ENCODE results near the gene VPS51.
"Not testable (repeated sequence)": the region's sequence is repeated elsewhere in the genome, so short reads cannot be mapped to it uniquely, and the experiment has no call there.

VPS51 gene

DNA sequence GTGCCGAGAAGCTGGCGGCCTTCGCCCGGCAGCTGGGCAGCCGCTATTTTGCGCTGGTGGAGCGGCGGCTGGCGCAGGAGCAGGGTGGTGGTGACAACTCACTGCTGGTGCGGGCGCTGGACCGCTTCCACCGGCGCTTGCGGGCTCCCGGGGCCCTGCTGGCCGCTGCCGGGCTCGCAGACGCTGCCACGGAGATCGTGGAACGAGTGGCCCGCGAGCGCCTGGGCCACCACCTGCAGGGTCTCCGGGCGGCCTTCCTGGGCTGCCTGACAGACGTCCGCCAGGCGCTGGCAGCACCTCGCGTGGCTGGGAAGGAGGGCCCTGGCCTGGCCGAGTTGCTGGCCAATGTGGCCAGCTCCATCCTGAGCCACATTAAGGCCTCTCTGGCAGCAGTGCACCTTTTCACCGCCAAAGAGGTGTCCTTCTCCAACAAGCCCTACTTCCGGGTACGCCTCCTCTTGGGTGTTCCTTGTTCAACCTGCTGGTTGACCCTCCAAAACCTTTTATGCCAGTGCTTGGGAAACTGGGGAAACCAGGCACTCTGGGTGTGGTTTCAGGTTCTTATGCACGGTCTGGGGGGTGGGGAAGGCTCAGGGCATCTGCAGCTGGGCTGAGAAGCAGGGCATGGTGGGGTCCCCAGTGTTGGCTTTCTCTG is 12.6 kb downstream of the VPS51 start:
- no peak for DNase-seq

DNA sequence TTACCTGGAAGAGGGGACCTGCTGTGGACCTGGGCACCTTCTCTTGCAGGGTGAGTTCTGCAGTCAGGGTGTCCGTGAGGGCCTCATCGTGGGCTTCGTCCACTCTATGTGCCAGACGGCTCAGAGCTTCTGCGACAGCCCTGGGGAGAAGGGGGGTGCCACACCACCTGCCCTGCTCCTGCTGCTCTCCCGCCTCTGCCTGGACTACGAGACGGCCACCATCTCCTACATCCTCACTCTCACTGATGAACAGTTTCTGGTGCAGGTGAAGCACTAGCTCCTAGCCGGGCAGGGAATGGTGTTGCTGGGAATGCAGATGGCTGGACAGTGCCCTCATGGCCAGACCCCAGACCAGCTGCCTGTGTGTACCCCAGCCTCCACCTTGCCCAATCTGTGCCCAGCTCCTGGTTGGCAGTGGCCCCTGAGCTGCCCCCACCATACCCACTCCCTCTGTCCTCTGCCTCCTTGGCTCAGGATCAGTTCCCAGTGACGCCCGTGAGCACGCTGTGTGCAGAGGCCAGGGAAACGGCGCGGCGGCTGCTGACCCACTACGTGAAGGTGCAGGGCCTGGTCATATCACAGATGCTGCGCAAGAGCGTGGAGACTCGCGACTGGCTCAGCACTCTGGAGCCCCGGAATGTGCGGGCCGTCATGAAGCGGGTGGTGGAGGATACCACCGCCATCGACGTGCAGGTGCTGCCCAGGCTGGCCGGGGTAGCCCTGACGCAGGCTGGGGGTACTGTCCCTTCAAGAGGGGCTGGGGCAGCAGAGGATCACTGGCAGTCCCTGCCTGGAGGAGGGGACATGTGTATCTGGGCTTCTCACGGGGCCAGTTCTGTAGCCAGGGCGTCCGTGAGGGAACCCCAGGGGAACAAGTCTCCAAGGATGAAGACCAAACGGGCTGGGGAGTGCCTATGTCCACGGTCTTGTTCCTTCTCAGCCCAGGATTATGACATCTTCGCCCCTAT is 13.5 kb downstream of the VPS51 start:
- no peak for DNase-seq

DNA sequence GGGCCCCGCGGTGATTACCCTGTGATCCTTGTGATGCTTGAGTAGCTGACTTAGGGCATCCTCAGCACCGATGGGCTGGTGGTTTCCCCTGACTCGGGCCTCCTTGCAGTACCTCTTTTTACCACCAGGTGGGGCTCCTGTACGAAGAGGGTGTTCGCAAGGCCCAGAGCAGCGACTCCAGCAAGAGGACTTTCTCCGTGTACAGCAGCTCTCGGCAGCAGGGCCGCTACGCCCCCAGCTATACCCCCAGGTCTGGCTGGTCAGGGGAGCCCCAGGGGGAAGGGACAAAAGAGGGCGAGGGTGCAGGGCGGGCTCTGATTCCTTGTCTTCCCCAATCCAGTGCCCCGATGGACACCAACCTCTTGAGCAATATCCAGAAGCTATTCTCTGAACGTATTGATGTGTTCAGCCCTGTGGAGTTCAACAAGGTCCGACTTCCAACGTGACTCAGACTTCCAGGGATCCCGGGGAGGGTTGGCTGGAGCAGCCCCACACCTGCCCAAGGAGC is 14.4 kb downstream of the VPS51 start:
- peak; percentile 39 for DNase-seq

- DNase-seq, result no peak
Observed at GRCh38 chr11:65111159-65111743, 15.2 kb downstream of the VPS51 start.

DNA sequence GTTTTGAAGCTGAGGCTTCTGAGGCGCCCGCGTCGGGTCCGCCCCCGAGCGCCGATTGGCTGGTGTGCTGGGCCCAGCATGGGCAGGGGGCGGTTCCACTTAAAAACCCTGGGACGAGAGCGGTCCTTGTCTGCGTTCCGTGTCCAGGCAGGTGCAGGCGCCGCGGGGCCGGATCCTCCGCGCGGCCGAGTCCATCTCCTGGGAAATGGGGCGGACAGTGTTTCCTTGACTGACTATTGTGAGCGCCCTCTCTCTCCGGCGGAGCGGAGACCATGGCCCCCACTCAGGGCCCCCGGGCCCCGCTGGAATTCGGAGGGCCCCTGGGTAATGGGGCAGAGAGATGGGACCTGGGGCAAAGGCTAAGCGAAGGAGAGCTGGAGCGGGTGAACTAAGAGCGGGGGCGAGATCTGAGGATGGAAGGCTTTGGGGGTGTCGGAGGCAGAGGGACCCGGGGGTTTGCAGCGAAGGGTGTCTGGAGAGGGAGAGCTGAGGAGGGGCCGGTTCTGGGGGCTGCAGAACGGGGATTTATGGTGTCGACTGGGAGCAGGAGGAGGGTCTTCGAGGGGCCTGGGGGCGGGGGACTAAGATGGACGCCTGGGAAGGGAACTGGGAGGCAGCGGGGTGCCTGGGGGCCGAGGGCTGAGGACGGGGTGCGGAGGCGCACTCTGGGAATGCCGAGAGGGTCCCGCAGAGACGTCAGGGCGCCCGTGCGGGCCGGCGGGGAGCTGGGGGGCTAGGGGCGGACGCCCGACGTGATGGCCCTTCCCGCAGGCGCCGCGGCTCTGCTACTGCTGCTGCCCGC is 15.9 kb downstream of the VPS51 start, which contains the start of gene TM7SF2:
TSS of gene TM7SF2 (plus strand) at position 129 of the 802 bp plus-strand sequence. CDS start at position 273, 144 bp downstream.
- DNase-seq, result peak; percentile 89

DNA sequence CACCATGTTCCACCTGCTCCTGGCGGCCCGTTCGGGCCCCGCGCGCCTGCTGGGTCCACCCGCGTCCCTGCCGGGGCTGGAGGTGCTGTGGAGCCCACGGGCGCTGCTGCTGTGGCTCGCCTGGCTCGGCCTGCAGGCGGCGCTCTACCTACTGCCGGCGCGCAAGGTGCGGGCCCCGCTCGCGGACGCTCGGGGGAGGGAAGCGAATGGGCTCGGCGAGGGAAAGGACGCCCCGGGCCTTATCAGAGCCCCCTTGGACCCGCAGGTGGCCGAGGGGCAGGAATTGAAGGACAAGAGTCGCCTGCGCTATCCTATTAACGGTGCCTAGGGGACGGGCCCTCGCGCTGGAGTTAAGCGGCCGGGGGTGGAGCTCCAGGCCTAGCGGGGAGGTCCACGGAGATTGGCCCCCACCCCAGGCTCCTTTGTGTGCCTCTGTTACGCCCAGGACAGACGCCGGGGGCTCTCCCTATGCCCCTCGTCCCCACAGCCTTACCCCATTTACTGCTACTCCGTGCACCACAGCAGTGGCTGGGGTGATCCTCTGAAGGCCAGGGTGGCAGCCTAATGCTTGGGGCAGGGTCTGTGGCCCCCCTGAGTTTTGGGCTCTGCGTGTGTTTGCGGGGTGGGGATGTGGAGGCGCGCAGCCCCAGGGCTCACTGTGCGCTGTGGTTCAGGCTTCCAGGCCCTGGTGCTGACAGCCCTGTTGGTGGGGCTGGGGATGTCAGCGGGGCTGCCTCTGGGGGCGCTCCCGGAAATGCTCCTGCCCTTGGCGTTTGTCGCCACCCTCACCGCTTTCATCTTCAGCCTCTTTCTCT is 16.7 kb downstream of the VPS51 start:
- no peak for DNase-seq

DNA sequence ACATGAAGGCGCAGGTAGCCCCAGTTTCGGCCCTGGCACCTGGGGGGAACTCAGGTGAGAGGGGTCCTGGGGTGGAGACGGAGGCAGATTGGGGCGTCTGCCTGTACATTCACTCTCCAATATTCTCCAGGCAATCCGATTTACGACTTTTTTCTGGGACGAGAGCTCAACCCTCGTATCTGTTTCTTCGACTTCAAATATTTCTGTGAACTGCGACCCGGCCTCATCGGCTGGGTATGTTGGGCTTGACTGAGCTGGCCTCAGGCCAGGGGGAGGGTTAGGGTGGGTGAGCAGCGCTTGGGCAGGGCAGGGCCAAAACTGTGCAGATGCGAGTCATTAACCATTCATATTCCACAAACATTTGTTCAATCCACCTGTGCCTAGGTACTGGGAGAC is 17.3 kb downstream of the VPS51 start:
- DNase-seq, result no peak

- DNase-seq, result no peak
Observed at GRCh38 chr11:65113839-65114238, 17.8 kb downstream of the VPS51 start.

DNA sequence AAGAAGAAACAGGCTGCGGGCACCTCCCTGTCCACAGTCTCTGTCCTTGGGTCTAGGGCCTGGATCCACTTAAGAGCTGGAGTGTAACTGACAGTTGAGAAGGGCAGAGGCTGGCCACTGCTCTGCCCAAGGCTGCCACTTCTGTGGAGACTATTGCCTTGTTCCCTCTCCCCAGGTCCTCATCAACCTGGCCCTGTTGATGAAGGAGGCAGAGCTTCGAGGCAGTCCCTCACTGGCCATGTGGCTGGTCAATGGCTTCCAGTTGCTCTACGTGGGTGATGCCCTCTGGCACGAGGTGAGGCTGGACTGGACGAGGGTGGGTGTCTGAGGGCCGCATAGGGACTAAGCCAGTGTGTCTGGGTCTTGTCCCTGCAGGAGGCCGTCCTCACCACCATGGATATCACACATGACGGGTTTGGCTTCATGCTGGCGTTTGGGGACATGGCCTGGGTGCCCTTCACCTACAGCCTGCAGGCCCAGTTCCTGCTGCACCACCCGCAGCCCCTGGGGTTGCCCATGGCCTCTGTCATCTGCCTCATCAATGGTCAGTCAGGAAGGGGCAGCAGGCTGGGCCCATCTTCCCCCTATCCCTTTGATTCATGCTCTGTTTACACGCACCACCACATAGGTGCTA is 18.6 kb downstream of the VPS51 start:
- DNase-seq, result no peak

GRCh38 chr11:65115361-65116082 is 19.5 kb downstream of the VPS51 start:
- no peak for DNase-seq

GRCh38 chr11:65116370-65117205 is 20.6 kb downstream of the VPS51 start:
- DNase-seq, result no peak

DNA sequence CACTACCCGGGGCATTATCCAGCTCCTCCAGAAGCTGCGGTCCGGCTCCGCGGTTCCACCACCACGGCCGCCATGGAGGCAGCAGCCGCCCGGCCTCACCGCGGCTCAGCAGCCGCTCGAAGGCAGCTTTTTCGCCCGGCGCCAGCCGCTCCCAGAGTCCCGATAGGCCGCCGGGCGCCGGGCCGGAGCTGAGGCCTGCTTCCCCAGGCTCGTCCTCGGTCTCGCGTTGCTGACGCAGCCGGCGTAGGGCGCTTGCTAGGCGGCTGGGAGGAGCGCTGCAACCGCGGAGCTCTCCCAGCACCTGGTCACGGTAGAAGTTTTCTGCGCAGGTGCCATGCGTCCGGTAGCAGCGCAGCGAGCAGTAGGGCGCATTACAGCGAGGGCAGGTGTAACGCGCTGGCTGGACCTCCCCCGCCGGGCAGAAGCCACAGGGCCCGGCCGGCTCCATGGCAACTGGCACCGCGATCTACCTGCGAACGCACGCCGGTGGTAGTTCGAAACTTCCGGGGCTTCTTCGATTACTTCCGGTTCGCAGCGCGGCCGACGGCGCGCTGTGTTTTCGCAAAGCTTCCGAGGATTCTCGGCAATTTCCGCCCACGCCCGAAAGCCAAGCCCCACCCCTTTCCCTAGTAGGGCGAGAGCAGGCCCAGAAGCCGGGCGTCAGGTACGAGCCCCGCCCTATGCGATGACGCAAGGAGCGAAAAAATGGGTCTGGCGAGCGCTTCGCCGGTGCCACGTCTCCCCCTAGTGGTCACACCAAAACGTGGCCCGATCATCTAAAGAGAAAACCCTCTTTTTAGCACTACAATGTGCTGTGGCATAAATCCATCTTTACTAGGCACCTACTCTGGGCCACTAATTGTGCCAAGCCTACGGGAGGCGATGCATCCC is 21.4 kb downstream of the VPS51 start, which contains the start of gene ZNHIT2:
TSS of gene ZNHIT2 (minus strand) at position 496 of the 891 bp plus-strand sequence. CDS start at position 448, 48 bp downstream.
- peak; percentile 93 for DNase-seq

DNA sequence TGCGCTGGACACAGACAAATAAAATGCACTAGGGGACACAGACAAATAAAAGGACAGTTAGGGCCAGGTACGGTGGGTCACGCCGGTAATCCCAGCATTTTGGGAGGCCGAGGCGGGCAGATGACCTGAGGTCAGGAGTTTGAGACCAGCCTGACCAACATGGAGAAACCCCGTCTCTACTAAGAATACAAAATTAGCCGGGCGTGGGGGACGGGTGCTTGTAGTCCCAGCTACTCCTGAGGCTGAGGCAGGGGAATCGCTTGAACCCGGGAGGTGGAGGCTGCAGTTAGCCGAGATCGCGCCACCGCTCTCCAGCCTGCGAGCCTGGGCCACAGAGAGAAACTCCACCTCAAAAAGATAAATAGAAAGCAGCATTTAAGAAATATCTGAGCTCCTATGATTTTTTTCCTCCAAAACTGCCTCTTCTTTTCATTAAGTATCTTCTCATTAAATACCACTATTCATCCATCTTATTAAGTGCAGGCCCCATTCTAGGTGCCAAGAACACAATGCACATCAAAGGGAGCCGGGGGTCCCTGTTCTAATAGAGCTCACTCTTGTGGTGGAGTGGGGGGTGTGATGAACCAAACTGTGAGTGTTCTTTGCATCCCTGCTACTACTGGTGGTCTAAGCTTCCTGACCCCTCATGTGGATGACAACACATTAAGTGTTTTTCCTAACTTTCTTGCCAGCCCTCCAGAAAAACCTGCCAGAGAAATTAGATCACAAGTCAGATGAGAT is 22.3 kb downstream of the VPS51 start:
- no peak for DNase-seq

- not testable (repeated sequence) for DNase-seq
Observed at GRCh38 chr11:65118891-65119669, 23.1 kb downstream of the VPS51 start.

GRCh38 chr11:65119670-65119995 is 23.6 kb downstream of the VPS51 start:
- no peak for DNase-seq

DNA sequence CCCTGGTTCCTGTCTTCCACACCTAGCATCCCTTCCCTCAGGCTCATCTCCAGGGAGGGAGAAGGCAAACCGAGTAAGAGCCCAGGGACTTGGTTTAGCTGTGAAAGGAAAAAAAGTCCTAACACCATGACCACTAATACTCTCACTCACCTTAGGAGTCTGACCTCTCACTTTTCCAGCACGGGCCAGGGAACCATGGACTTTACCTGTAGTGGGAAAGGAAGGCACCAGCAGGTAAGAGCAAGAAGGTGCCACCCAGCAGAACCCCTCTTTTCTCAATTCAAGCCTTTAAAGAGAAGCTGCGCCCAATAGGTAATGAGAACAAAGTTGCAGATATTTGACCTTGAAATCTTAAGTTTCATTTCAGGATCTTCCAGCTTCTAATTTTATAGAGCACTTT is 24.8 kb downstream of the VPS51 start:
- DNase-seq, result no peak

DNA sequence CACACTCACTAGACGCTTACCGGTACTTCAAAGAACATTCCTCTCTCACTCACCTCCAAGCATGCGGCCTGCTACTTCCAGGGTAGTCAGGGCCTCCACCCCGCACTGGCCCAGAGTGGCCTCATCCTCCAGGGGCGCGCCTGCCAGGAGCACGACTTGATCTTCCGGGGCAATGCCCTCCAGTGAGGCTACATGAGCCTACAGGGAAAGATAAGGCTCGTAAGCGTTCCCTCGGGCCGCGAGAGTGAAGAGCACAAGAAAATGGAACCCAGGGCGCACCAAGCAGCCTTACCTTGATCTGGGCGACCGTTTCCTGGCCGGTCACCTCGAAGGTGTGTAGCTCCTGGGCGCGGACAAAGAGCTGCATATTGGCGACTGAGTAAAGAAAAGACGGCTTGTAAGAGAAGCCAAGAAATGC is 25.4 kb downstream of the VPS51 start:
- no peak for DNase-seq

All from SHP77 treated with DMSO at 0.1 percent for 48 hours (cell line).